ENCODE results near the gene CCDC63.

The CCDC63 gene

DNA sequence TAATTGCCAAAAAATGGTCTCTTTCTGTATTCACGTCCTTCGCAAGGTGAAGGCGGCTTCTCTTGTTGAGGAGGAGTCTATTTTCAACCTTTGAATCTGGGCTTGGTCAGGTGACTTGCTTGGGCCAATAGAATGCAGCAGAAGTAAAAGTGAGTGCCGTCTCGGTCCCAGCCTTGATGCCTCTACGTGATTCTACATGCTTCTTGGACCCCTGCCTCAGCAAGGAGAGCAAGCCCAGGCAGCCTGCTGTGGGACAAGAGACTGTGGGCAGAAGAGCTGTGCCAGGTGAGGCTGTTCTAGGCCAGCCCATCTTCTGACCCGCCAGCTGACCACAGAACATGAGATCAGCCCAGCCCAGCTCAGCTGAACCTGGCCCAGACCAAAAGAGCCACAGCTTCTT, 39.1 kb upstream of the CCDC63 start:
- TF ChIP-seq, protein P1, sequence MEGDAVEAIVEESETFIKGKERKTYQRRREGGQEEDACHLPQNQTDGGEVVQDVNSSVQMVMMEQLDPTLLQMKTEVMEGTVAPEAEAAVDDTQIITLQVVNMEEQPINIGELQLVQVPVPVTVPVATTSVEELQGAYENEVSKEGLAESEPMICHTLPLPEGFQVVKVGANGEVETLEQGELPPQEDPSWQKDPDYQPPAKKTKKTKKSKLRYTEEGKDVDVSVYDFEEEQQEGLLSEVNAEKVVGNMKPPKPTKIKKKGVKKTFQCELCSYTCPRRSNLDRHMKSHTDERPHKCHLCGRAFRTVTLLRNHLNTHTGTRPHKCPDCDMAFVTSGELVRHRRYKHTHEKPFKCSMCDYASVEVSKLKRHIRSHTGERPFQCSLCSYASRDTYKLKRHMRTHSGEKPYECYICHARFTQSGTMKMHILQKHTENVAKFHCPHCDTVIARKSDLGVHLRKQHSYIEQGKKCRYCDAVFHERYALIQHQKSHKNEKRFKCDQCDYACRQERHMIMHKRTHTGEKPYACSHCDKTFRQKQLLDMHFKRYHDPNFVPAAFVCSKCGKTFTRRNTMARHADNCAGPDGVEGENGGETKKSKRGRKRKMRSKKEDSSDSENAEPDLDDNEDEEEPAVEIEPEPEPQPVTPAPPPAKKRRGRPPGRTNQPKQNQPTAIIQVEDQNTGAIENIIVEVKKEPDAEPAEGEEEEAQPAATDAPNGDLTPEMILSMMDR (IDR thresholded peaks at IDR 0.05), result no peak
- Histone ChIP-seq H3K27ac (no peak overlapping the region), H3K36me3 (ENCODE audit: control insufficient read depth, insufficient read depth, low read length) (no peaks in the 10 kb centered on the region), H3K27me3 (ENCODE audit: control insufficient read depth, insufficient read depth, low read length) (no peaks in the 10 kb centered on the region), H2AFZ (no peak overlapping the region), H3K4me1 (no peaks in the 10 kb centered on the region), H3K4me3 (ENCODE audit: low read depth, low read length) (no peak overlapping the region), H3K9ac (no peak overlapping the region), H3K4me2 (ENCODE audit: low read length) (no peak overlapping the region), H3K9me3 (ENCODE audit: control insufficient read depth, low read length) (no peaks in the 10 kb centered on the region), H3K79me2 (no peaks in the 10 kb centered on the region)

DNA sequence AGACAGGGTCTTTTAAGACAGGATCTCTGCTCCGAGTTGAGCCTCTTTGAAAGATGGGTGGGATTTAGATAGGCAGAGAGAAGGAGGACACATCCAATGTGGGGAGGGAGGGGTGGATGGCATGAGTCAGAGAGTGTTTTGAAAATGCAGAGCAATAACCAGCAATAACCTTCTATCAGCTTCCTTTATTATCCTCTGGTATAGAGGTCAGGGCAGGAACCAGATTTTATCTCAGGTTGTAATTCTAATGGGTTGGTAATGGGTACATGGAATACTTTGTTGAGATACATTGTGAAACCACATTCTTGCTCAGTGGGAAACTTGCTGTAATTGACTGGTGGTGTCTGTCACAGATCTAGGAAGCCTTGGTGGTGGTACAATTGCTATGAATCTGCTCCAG, 37.6 kb upstream of the CCDC63 start:
- Histone ChIP-seq H2AFZ (no peak overlapping the region), H3K27me3 (ENCODE audit: control insufficient read depth, insufficient read depth, low read length) (no peaks in the 10 kb centered on the region), H3K4me1 (no peaks in the 10 kb centered on the region), H3K9ac (no peak overlapping the region), H3K4me2 (ENCODE audit: low read length) (no peak overlapping the region), H3K79me2 (no peaks in the 10 kb centered on the region), H3K9me3 (ENCODE audit: control insufficient read depth, low read length) (no peaks in the 10 kb centered on the region), H3K4me3 (ENCODE audit: low read depth, low read length) (no peak overlapping the region), H3K27ac (no peak overlapping the region), H3K36me3 (ENCODE audit: control insufficient read depth, insufficient read depth, low read length) (no peaks in the 10 kb centered on the region)
- TF ChIP-seq, protein P1 (IDR thresholded peaks at IDR 0.05), result no peak

DNA sequence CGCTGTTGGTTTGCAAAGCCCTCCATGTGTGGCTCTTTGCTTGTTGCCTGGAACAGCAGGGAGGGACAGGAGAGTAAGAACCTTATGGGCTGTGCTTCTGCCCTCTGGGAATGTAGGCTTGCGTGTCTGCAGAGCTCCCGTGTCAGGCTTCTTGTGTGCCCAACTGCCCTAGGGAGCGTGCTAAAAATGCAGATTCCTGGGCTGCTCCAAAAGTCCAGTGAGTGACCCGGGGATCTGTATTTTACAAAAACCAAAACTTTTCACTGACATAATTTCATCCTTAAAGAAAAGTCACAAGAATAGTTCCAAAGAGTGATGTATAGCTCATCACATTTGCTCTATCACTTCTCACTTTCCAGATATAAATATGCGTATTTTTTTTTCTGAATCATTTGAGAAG, 34.8 kb upstream of the CCDC63 start:
- no peaks in the 10 kb centered on the region for H3K27me3 ChIP-seq (ENCODE audit: control insufficient read depth, insufficient read depth, low read length)
- H2AFZ ChIP-seq, result no peak overlapping the region
- H3K36me3 ChIP-seq (ENCODE audit: control insufficient read depth, insufficient read depth, low read length), result no peaks in the 10 kb centered on the region
- no peaks in the 10 kb centered on the region for H3K4me1 ChIP-seq
- TF ChIP-seq, protein P1 (IDR thresholded peaks at IDR 0.05), result no peak
- no peak overlapping the region for H3K4me3 ChIP-seq (ENCODE audit: low read depth, low read length)
- no peak overlapping the region for H3K4me2 ChIP-seq (ENCODE audit: low read length)
- H3K9me3 ChIP-seq (ENCODE audit: control insufficient read depth, low read length), result no peaks in the 10 kb centered on the region
- H3K27ac ChIP-seq, result no peak overlapping the region
- H3K79me2 ChIP-seq, result no peaks in the 10 kb centered on the region
- H3K9ac ChIP-seq, result no peak overlapping the region

DNA sequence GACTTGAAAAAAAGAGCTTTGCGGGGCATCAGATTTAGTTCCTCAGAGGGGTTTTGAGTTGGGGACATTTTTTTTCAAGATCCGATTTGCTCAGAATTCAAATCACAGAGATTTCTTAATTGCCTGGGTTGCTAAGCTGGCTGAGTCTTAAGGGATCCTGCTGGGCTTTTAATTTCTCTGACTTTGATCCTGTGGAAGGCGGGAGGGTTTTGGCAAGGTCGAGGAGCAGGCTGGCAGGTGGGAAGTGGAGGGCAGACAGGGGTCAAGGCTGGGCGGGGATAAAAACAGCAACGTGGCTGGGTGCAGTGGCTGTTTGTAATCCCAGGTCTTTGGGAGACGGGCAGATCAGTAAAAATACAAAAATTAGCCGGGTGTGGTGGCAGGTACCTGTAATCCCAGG, 33.5 kb upstream of the CCDC63 start:
- Histone ChIP-seq H3K4me1 (no peaks in the 10 kb centered on the region), H3K4me2 (ENCODE audit: low read length) (no peak overlapping the region), H3K79me2 (no peaks in the 10 kb centered on the region), H2AFZ (no peak overlapping the region), H3K9ac (no peak overlapping the region), H3K27me3 (ENCODE audit: control insufficient read depth, insufficient read depth, low read length) (no peaks in the 10 kb centered on the region), H3K27ac (no peak overlapping the region), H3K36me3 (ENCODE audit: control insufficient read depth, insufficient read depth, low read length) (no peaks in the 10 kb centered on the region), H3K4me3 (ENCODE audit: low read depth, low read length) (no peak overlapping the region), H3K9me3 (ENCODE audit: control insufficient read depth, low read length) (no peaks in the 10 kb centered on the region)
- TF ChIP-seq, protein P1 (IDR thresholded peaks at IDR 0.05), result no peak

DNA sequence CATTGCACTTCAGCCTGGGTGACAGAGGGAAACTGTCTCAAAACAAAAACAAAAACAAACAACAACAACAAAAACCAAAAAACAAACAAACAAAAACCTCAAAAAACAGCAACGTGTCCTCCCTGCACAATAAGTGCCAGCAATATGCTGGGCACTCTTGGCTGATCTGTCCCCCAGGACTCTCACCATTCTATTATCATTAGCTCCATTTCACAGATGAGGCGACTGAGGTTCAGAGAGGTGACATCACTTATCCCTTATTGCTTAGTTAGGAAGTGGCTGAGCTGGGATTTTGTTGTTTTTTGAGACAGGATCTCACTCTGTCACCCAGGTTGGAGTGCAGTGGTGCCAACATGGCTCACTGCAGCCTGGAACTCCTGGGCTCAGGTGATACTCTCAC, 33.0 kb upstream of the CCDC63 start:
- Histone ChIP-seq H3K27ac (no peak overlapping the region), H3K4me2 (ENCODE audit: low read length) (no peak overlapping the region)
- TF ChIP-seq, protein P1 (IDR thresholded peaks at IDR 0.05), result no peak

More for the DNA sequence above, 33.0 kb upstream of the CCDC63 start:
- Histone ChIP-seq H2AFZ (no peak overlapping the region), H3K9ac (no peak overlapping the region), H3K9me3 (ENCODE audit: control insufficient read depth, low read length) (no peaks in the 10 kb centered on the region), H3K4me3 (ENCODE audit: low read depth, low read length) (no peak overlapping the region), H3K27me3 (ENCODE audit: control insufficient read depth, insufficient read depth, low read length) (no peaks in the 10 kb centered on the region), H3K4me1 (no peaks in the 10 kb centered on the region), H3K79me2 (no peaks in the 10 kb centered on the region), H3K36me3 (ENCODE audit: control insufficient read depth, insufficient read depth, low read length) (no peaks in the 10 kb centered on the region)

Measured in parathyroid adenoma (tissue), 2 donors.